ENCODE data around the gene HBG2. TPM values are rescaled to one million over a fixed set of nuclear protein-coding genes. Genes with fewer than 3 reads are reported as not detected.
A peak's percentile ranks its signal among the peaks of the same experiment; 100 is the strongest.

Gene HBG2
- total and polyA plus RNA-seq, 2 experiments from 2014 or later: not detected

GRCh38 chr11:5247472-5248192 is 6.9 kb downstream of the HBG2 start:
- Histone ChIP-seq H3F3A (ENCODE audit: insufficient read depth) (no peaks in the 10 kb centered on the region), H3K9me3 (ENCODE audit: low read depth) (no peaks in the 10 kb centered on the region), H2AFZ (no peak overlapping the region), H3K9me2 (ENCODE audit: insufficient read depth) (no peaks in the 10 kb centered on the region), H3K27me3 (replicated peaks; ENCODE audit: insufficient read depth) (no peaks in the 10 kb centered on the region), H4K20me1 (ENCODE audit: insufficient read depth) (no peaks in the 10 kb centered on the region), H3K36me3 (ENCODE audit: low read depth) (no peaks in the 10 kb centered on the region), H3K4me3 (no peak overlapping the region), H3K79me2 (ENCODE audit: insufficient read depth) (no peaks in the 10 kb centered on the region), H3K27ac (no peak overlapping the region), H3K9ac (no peak overlapping the region), H3K4me2 (ENCODE audit: unreplicated experiment) (no peak overlapping the region), H3K4me1 (ENCODE audit: insufficient read depth) (no peaks in the 10 kb centered on the region)
- peak; percentile 42 for DNase-seq
- in situ Hi-C loops (cut with MboI): no loop called here
- 23 to 24% methylated on average over 3 of the region's 3 CpGs for WGBS, 2 experiments (ENCODE audit: low coverage in 1 of 2, low lambda C conversion rate in 2 of 2, missing lambda C conversion rate in 2 of 2)
- TF ChIP-seq EZH2 (IDR thresholded peaks at IDR 0.05; ENCODE audit: insufficient read depth, poor library complexity, severe bottlenecking): no peak
- no peak for TF ChIP-seq EZH2phosphoT487 (IDR thresholded peaks at IDR 0.05; ENCODE audit: insufficient read depth, low read depth)

GRCh38 chr11:5246772-5247471 is 7.7 kb downstream of the HBG2 start:
- H3F3A ChIP-seq (ENCODE audit: insufficient read depth): no peaks in the 10 kb centered on the region
- 59 to 69% methylated on average over 6 of the region's 6 CpGs for WGBS, 2 experiments (ENCODE audit: low coverage in 1 of 2, low lambda C conversion rate in 2 of 2, missing lambda C conversion rate in 2 of 2)
- H4K20me1 ChIP-seq (ENCODE audit: insufficient read depth): no peaks in the 10 kb centered on the region
- H3K4me2 ChIP-seq (ENCODE audit: unreplicated experiment): no peak overlapping the region
- H3K27ac ChIP-seq: no peak overlapping the region
- peak; percentile 17 for DNase-seq
- H3K9me2 ChIP-seq (ENCODE audit: insufficient read depth): no peaks in the 10 kb centered on the region
- no peaks in the 10 kb centered on the region for H3K4me1 ChIP-seq (ENCODE audit: insufficient read depth)
- H3K36me3 ChIP-seq (ENCODE audit: low read depth): no peaks in the 10 kb centered on the region
- no peak overlapping the region for H2AFZ ChIP-seq
- no peak overlapping the region for H3K9ac ChIP-seq
- in situ Hi-C loops (cut with MboI): no loop called here
- no peaks in the 10 kb centered on the region for H3K79me2 ChIP-seq (ENCODE audit: insufficient read depth)
- TF ChIP-seq EZH2 (IDR thresholded peaks at IDR 0.05; ENCODE audit: insufficient read depth, poor library complexity, severe bottlenecking): no peak
- TF ChIP-seq EZH2phosphoT487 (IDR thresholded peaks at IDR 0.05; ENCODE audit: insufficient read depth, low read depth): no peak
- H3K9me3 ChIP-seq (ENCODE audit: low read depth): no peaks in the 10 kb centered on the region
- no peak overlapping the region for H3K4me3 ChIP-seq
- no peaks in the 10 kb centered on the region for H3K27me3 ChIP-seq (replicated peaks; ENCODE audit: insufficient read depth)

GRCh38 chr11:5245155-5245554 is 9.4 kb downstream of the HBG2 start:
- Histone ChIP-seq H2AFZ (no peak overlapping the region), H3K4me3 (no peak overlapping the region), H3K27me3 (replicated peaks; ENCODE audit: insufficient read depth) (no peaks in the 10 kb centered on the region), H3K9me2 (ENCODE audit: insufficient read depth) (no peaks in the 10 kb centered on the region), H3K9ac (no peak overlapping the region), H3K4me1 (ENCODE audit: insufficient read depth) (no peaks in the 10 kb centered on the region), H3K79me2 (ENCODE audit: insufficient read depth) (no peaks in the 10 kb centered on the region), H4K20me1 (ENCODE audit: insufficient read depth) (no peaks in the 10 kb centered on the region), H3K27ac (no peak overlapping the region), H3K4me2 (ENCODE audit: unreplicated experiment) (no peak overlapping the region), H3K9me3 (ENCODE audit: low read depth) (no peaks in the 10 kb centered on the region), H3F3A (ENCODE audit: insufficient read depth) (no peaks in the 10 kb centered on the region), H3K36me3 (ENCODE audit: low read depth) (no peaks in the 10 kb centered on the region)
- in situ Hi-C loops (cut with MboI): no loop called here
- TF ChIP-seq EZH2phosphoT487 (IDR thresholded peaks at IDR 0.05; ENCODE audit: insufficient read depth, low read depth) (no peak), EZH2 (IDR thresholded peaks at IDR 0.05; ENCODE audit: insufficient read depth, poor library complexity, severe bottlenecking) (no peak)
- DNase-seq: no peak
- 43 to 52% methylated on average over 2 of the region's 2 CpGs for WGBS, 2 experiments (ENCODE audit: low coverage in 1 of 2, low lambda C conversion rate in 2 of 2, missing lambda C conversion rate in 2 of 2)

- in situ Hi-C loops (cut with MboI): no loop called here
These were observed 10.8 kb downstream of the HBG2 start for GRCh38 chr11:5243816-5244180.

More at GRCh38 chr11:5243816-5244180, 10.8 kb downstream of the HBG2 start:
- Histone ChIP-seq H3K27me3 (replicated peaks; ENCODE audit: insufficient read depth) (no peaks in the 10 kb centered on the region), H3K9me3 (ENCODE audit: low read depth) (no peaks in the 10 kb centered on the region), H3K27ac (no peak overlapping the region), H3F3A (ENCODE audit: insufficient read depth) (no peaks in the 10 kb centered on the region), H3K36me3 (ENCODE audit: low read depth) (no peaks in the 10 kb centered on the region), H4K20me1 (ENCODE audit: insufficient read depth) (no peaks in the 10 kb centered on the region), H3K4me1 (ENCODE audit: insufficient read depth) (no peaks in the 10 kb centered on the region), H3K9me2 (ENCODE audit: insufficient read depth) (no peaks in the 10 kb centered on the region), H3K79me2 (ENCODE audit: insufficient read depth) (no peaks in the 10 kb centered on the region), H3K4me3 (no peak overlapping the region), H3K9ac (no peak overlapping the region), H3K4me2 (ENCODE audit: unreplicated experiment) (no peak overlapping the region), H2AFZ (no peak overlapping the region)
- no peak for TF ChIP-seq EZH2phosphoT487 (IDR thresholded peaks at IDR 0.05; ENCODE audit: insufficient read depth, low read depth)
- TF ChIP-seq EZH2 (IDR thresholded peaks at IDR 0.05; ENCODE audit: insufficient read depth, poor library complexity, severe bottlenecking): no peak
- DNase-seq: no peak
- 50 to 51% methylated on average over 4 of the region's 4 CpGs for WGBS, 2 experiments (ENCODE audit: low coverage in 1 of 2, low lambda C conversion rate in 2 of 2, missing lambda C conversion rate in 2 of 2)

Data from GM23248 (cell line).